Stimulated activated CD8-positive, alpha-beta memory T cell treated with anti-CD3 and anti-CD28 coated beads, Interleukin-4, amount 100 ng/mL, for 1 hour (primary cell): ENCODE data around the gene OR4D1.
"Not testable (repeated sequence)": the region's sequence is repeated elsewhere in the genome, so short reads cannot be mapped to it uniquely, and the experiment has no call there.

ENCODE experiments used
- DNase-seq, 2 donors: peaks; one replicate each; pipeline ENCODE4 v3.0.0-alpha.2; 2020; ENCODE audit warnings: low read depth in 2 of 2, low spot score in 1 of 2

The OR4D1 gene

DNA sequence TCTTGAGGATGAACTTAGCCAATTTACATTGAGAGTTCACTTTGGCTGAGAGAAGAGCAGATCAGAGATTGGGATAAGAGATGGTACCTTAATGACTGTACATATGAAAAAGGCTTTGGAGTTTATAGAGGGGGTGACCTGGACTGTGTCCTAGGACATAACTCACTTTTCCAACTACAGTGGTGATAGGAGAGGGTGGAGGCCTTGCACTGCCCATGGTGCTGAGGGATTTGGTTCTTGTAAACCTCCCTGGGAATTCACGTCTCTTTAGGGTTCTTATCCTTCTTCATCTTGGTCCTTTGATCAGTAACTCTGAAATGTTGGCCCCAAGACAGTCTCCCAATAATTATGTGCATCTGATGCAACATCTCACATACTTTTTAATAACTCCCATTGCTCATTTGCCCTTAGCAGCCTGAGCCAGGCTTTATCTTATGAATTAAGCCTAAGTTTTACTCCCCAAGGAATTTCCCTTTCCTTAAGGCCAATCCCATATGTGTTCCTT is at the start of gene OR4D1:
OR4D1 (plus strand) TSS at position 455 of the 505 bp plus-strand sequence. CDS start 6,770 bp downstream, outside the sequence.
- DNase-seq, result no peak

DNA sequence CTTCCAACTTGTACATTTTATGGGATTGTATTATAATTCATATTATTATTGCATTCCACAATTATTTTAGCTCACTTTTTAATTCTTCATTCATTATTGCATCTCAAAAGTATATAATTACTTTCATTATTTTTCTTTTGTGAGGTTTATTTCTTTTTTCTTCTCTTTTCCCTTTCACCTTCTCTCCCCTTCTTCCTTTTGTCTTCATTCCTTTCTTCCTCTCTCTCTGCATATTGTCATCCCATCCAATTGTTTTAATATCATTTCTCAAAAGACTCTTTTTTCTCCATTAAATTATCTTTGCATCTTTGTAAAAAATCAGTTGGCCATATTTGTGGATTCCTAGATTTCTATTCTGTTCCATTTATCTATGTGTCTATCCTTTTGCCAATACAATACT is 47.7 kb upstream of the OR4D1 start:
- DNase-seq, result no peak

DNA sequence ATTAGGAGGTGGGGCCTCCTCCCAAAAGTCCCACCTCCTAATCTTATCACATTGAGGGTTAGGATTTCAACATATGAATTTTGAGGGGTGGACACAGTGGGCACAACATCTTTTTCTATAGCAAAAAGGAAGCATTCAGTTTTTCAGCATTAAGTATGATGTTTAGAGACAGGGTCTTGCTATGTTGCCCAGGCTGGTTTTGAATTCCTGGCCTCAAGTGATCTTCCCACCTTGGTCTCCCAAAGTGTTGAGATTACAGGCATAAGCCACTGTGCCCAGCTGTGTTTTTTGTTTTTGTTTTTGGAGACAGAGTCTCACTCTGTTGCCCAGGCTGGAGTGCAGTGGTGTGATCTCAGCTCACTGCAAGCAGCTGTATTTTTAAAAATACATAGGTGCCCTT is 46.3 kb upstream of the OR4D1 start:
- DNase-seq, result not testable (repeated sequence)

DNA sequence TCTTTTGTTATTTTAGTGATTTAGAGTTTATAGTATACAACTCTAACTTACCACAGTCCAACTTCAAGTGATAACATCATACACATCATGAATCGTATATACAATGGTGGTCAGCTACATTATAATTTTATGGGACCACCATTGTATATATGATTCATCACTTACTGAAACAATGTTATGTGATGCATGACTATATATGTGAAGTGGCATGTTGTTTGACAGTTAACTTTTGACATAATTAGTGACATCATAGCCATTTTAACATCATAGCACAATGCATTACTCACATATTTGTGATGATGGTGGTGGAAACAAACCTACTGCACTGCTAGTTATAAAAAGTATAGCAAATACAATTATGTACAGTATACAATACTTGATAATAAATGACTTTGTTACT is 43.1 kb upstream of the OR4D1 start:
- no peak for DNase-seq

DNA sequence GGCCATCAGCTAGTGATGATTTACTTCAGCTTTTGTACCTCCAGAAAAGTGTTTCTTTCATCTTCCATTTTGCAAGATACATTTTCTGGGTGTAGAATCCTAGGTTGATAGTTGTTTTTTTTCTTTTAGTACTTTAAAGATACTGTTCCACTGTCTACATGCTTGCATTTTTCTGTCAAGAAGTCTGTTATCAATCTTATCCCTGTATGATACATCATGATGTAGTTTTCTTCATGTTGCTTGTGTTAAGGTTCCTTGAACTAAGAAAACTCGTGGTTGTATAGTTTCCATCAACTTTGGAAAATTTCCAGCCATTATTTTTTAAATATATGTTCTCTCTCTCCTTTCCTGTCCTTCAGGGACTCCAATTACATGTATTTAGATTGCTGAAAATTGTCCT is 40.9 kb upstream of the OR4D1 start:
- DNase-seq, result no peak

DNA sequence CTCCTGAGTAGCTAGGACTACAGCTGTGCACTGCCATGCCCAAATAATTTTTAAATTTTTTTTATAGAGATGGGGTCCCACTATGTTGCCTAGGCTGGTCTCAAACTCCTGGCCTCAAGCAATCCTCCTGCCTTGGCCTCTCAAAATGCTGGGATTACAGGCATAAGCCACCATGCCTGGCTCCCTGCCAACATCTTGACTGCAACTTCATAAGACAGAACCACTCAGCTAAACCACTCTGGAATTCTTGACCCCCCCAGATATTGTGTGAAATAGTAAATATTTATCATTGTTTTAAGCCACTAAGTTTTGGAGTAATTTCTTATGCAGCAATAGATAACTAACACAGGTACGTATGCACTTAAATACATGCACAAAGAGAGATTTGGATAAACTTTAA is 39.0 kb upstream of the OR4D1 start:
- no peak for DNase-seq

DNA sequence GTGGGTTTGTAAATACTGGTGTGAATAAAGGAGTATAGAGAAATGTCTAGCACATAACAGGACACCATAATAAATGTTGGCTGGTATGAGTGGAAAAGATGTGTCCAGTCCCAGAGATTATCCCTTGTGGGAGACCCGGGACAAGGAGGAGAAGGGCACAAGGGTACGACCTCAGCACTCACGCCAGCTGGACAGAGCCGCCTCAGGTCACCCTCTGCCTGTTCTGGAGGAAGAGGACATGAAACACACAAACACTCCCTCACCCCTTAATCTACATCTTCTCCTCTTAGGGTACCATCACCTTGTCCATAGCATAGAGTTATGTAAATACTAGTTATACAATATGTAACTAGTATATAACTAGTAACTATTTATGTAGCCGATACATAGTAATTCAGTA is 38.2 kb upstream of the OR4D1 start:
- no peak for DNase-seq

DNA sequence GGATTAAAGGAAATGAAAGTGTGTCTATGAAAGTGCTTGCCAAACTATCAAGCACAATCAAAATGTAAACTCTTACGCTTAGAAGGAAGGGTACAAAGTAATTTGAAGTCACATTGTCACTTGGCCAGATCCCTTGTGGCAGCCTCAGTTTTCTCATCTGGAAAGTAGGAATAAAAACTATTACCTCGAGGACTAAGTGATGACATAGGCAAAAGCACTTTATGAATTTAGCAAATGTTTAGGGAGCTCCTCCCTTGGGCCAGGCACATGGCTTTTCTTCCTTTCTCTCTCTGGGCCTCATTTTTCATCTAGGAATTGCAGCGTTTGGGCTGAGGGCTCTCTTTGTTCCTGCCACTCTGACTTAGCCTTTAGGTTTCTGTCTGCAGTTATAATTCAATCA is 36.5 kb upstream of the OR4D1 start:
- no peak for DNase-seq

DNA sequence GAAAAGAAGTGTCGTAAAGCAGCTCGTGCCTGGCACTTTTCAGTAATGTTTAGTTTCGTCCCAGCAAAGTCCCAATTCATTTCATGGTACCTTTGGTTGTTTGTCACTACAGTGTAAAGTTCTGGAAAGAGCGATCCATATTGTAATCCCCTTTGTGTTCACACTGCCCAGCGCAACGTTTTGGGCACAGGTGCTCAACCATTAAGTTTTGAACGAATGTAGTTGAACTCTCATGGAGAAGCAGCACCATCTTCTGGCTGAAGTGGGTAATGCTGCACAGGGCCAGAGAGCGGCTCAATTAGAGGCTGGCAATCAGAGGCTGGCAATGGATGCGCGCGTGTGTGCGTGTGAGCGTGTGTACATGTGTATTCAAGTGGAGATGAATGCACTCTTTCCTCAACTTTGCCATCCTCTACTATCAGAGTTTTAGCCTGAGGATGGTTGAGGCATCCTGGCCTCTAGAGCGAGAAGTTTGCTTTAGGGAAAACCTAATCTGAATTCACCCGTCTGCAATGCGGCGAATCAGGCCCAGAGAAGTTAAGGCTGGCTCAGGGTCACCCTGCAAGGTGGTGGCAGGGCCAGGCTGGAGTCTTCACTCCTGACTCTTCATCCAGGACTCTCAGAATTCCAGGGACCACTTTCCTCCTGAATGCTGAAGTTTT is 35.1 kb upstream of the OR4D1 start:
- DNase-seq, result peak; percentile 66 to 70

DNA sequence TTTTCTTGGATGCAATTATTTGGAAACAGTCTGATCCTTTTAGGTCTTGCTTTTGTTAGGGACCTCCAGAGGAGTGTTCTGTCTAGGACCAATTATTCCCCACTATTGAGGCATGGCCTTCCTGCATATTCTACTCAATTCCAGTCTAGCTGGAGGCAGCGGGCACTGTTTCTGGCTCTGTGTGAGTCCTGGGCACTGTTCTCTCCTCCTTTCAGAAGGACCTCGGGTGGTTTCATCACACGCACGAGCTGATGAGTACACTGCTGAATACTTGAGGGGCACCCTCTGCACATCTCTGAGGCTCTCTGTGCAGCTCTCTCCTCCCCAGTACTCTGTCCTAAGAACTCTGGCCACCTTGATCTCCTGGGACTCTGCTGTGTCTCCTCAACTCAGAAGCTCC is 34.2 kb upstream of the OR4D1 start:
- DNase-seq, result no peak

DNA sequence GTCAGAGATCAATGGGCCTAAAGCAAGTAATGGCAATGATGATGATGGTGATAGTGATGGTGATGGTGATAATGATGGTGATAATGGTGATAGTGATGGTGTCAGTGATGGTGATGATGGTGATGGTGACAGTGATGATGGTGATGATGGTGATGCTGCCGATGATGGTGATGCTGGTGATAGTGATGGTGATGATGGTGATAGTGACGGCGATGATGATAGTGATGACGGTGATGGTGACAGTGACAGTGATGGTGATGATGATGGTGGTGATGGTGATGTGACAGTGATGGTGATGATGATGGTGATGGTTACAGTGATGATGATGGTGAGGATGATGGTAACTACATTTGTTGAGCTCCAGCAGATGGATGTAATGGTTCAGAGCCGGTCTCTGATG is 30.8 kb upstream of the OR4D1 start:
- DNase-seq, result no peak

DNA sequence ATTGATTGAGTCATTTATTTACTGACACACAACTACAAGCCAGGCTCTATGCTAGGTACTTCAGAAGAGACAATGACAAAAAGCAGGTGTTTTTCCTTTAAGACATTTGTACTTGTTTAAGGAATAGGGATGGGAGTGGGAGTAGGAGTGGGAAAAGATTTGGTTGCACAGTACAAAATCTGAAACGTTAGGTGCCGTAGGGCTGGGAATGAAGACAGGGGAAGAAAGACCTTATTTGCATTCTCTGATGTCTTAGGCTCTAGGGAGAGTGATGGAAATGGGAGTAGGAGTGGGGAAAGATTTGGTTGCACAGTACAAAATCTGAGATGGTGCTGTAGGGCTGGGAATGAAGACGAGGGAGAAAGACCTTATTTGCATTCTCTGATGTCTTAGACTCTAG is 28.7 kb upstream of the OR4D1 start:
- DNase-seq, result no peak

DNA sequence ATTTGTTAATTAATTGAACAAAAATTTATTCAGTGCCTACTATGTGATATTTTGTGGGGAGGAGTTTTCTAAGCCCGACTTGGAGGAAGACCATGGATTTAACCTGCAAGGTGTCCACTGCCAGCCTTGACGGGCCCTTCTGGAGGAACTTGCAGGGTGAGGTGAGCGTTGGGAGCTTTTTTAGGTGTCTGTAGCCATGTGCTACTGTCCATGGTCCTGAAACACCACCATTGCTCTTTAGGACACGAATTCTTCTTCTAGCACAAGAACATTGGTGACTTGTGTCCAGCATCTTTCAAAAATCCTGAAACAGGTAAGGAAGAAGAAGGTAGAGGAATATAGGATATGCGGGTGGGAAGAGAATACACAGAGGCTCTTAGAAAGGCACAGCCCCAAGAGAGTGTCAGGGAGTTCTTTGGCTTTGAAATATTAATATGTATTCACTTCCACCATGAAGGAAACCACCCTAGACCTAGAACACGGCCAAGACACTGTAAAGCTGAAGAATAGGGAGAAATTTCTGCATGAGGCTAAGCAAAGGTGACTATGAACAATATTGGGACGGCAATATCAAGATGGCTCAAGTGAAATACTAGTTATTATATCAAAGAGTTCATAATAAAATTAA is 27.9 kb upstream of the OR4D1 start:
- no peak for DNase-seq

DNA sequence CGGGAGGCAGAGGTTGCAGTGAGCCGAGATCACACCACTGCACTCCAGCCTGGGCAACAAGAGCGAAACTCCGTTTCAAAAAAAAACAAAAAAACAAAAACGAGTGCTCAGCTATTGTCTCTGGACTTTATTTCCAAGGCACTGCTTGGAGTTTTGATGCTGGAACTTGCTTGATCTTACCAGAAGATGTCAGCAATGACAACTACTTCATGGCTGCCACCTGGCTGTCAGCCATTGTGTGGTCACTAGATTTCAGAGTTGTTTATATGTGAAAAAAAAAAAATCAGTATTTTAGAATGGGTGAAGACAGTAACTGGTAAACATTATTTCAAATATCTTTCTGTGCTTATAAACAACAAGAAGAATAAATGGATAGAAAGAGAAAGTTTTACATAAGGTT is 26.3 kb upstream of the OR4D1 start:
- peak in 1 of 2 donors; percentile 4 for DNase-seq

DNA sequence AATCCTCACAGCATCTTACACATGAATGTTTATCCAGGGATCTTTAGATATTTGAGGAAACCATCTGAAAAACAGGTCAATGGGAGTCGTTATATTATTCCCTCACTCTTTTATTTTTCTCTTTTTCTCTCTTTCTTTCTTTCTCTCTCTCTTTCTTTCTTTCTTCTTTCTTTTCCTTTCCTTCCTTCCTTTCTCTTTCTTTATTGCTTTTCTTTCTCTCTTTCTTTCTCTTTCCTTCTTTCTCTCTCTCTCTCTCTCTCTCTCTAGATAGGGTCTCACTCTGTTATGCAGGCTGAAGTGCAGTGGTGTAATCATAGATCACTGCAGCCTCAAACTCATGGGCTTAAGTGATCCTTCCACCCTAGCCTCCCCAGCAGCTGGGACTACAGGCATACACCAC is 20.3 kb upstream of the OR4D1 start:
- no peak for DNase-seq

DNA sequence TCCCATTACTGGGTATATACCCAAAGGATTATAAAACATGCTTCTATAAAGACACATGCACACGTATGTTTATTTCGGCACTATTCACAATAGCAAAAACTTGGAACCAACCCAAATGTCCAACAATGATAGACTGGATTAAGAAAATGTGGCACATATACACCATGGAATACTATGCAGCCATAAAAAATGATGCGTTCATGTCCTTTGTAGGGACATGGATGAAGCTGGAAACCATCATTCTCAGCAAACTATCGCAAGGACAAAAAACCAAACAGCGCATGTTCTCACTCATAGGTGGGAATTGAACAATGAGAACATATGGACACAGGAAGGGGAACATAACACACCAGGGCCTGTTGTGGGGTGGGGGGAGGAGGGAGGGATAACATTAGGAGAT is 15.5 kb upstream of the OR4D1 start:
- not testable (repeated sequence) for DNase-seq

DNA sequence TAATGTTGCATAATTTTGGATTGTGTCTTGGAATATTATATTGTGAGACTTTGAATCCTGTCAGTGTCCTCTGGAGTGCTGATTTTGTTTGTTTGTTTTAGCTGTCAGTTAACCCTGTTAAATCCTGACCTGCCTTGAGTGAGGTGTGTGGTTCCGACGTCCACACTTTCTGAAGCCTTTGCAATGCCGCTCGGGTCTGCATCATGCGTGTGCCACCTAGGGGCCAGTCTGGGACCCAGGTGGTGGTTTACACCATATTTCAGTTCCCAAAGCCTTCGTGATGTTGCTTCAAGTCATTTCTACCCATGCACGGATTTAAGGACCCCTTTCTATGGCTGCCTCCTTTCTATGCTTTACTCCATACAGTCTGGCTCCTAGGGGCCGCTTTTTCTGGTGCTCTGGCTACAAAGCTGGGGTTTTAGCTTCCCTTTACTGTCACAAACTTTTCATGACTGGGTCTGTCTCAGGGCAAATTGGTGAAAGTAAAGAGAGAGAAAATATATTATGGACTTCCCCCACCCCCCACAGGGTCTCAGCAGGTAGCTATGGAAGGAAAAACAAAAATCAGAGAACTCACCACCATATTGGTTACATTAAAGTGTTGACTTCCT is 11.4 kb upstream of the OR4D1 start:
- DNase-seq, result no peak

DNA sequence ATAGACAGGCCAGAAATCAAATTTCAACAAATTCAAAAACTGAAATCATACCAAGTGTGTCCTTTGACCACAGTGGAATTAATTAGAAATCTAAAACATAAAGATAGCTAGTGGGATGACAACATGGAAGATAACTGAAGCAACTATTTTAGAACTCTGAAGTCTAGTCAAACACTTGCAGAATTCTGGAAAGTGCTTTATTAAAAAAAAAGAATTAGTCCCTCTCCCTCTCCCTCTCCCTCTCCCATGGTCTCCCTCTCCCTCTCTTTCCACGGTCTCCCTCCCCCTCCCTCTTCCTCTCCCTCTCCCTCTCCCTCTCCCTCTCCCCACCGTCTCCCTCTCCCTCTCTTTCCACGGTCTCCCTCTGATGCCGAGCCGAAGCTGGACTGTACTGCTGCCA is 6.7 kb upstream of the OR4D1 start:
- no peak for DNase-seq

DNA sequence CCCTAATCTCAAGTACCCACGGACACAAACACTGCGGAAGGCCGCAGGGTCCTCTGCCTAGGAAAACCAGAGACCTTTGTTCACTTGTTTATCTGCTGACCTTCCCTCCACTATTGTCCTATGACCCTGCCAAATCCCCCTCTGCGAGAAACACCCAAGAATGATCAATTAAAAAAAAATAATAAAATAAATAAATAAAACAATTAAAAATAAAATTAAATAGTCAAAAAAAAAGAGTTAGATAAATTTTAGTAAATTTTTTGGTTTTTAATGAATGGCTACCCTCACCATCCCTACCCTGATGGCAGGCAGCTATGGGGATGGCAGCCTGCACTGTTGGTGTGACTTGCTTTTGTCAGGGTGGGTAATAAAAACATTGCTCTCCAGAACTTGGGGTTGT is 4.8 kb upstream of the OR4D1 start:
- not testable (repeated sequence) for DNase-seq

DNA sequence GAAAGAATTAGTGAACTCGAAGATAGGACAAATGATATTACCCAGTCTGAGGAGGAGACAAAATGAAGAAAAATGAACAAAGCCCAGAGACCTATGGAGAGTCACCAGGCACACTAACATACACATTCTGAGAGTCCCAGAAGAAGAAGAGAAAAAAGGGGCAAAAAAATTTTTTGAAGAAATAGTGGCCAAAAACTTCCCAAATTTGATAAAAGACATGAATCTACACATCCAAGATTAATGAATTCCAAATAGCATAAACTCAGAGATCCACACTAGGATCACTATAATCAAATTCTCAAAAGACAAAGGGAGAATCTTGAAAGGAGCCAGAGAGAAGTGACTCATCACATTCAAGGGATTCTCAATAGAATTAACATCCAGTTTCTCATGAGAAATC is 3.4 kb upstream of the OR4D1 start:
- DNase-seq, result no peak

DNA sequence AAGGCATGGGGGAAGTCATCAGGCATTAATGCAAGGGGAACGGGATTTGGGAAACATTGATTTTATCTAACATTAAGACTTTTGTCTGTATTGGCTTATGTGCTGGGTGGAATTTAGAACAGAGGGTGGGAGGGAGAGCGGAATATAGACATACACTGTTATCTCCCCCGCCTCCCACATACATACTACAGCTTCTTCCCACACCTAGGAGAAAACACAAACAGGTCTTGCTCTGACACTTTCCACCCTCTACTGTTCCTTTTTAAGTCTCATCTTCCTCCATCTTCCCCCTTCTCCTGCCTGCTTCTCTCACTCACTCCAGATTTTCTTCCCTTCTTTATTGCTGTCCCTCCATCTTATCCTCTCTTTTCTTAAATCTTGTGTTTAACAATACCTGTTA is 425 bp downstream of the OR4D1 start:
- DNase-seq, result no peak

DNA sequence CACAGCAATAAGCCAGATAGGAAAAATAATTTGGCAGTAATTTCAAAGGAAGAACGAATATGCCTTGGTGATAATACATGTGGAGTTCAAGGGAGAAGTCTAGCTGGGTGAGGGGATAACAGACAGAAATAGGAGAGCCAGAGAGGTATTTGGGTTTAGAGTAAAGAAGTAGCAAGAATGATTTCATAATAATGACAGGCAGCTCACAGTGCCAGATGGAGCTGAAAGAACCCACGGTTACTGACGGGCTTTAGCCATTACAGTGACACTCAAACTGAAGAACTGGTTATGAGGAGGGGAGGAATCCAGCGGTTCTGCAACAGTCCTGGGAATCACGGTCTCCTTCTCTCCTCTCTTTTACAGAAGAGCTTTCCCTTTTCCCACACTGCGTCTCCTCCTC is 2.2 kb downstream of the OR4D1 start:
- no peak for DNase-seq

DNA sequence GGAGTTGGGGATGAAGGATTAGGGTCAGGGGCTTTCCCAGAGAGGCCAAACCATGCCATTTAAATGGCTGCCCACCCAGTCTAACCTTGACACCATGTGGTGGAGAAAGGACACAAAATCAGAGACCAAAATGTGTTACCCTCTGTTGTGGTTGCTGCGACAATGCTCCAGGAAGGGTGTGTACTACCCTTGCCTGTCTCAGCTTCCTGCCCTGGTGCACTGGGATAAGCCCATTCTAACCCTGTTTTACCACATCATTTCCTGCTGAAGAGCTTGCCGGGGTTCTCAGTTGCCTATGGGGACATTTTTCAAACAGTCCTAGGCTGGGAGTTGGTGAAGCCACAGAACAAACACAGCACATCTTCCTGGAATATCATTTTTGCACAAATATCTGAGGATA is 4.9 kb downstream of the OR4D1 start:
- DNase-seq, result peak in 1 of 2 donors; percentile 19
